ENCODE measurements around the gene ELAVL1. TPM values are rescaled to one million over a fixed set of nuclear protein-coding genes. Genes with fewer than 3 reads are reported as not detected.

ELAVL1 gene
- total RNA-seq, 2 donors from 2014 or later, result 90.5 to 115 TPM

Other genes starting within 250 kb of the ELAVL1 start
- not detected for gene CLEC4M, start 242.4 kb downstream of the ELAVL1 start, total RNA-seq
- gene EVI5L, start 175.4 kb downstream of the ELAVL1 start, total RNA-seq, result 10 to 100 TPM in 1 of 2 donors, 1 to 10 TPM in 1; 7.8 to 10.4 TPM
- gene PRR36, start 131.3 kb downstream of the ELAVL1 start, total RNA-seq, result under 1 TPM; 0.63 to 0.96 TPM
- gene LRRC8E, start 117.1 kb downstream of the ELAVL1 start, total RNA-seq, result not detected
- gene MAP2K7, start 101.8 kb downstream of the ELAVL1 start, total RNA-seq, result 10 to 100 TPM; 40.2 to 40.3 TPM
- gene TGFBR3L, start 90.8 kb downstream of the ELAVL1 start, total RNA-seq, result 1 to 10 TPM; 7.4 to 9.7 TPM
- gene SNAPC2, start 85.3 kb downstream of the ELAVL1 start, total RNA-seq, result 10 to 100 TPM; 23.7 to 25.5 TPM
- under 1 TPM; 0.50 to 0.63 TPM for gene CTXN1, start 79.5 kb downstream of the ELAVL1 start, total RNA-seq
- gene TIMM44, start 62.0 kb downstream of the ELAVL1 start, total RNA-seq, result 100 to 1,000 TPM in 1 of 2 donors, 10 to 100 TPM in 1; 91.2 to 112 TPM
- under 1 TPM in 1 of 2 donors, not detected in 1; 0.60 TPM for gene CCL25, start 47.1 kb upstream of the ELAVL1 start, total RNA-seq
- gene FBN3, start 144.0 kb upstream of the ELAVL1 start, total RNA-seq, result not detected
- 10 to 100 TPM; 23.2 to 29.5 TPM for gene CERS4, start 203.7 kb upstream of the ELAVL1 start, total RNA-seq

All from activated T-cell treated with anti-CD3 and anti-CD28 coated beads, Interleukin-2, amount 50 U/mL, for 72 hours (primary cell).